Lung (tissue), 12 donors: ENCODE data around the gene SSBP3. TPM values are rescaled to one million over a fixed set of nuclear protein-coding genes. Genes with fewer than 3 reads are reported as not detected.

Experiments used
- ATAC-seq: fragments of 200-7000 bp; cut with Tn5 transposase; one replicate; pipeline ENCODE4 v1.9.1; 2020; ENCODE audit warnings: moderate number of reproducible peaks; ENCODE audit not compliant: insufficient read depth, low FRiP score
- DNase-seq, 3 donors: peaks; one replicate each; pipeline ENCODE4 v3.0.0-alpha.2; 2013 to 2017
- H3K27ac ChIP-seq, 2 donors: one replicate each; pipeline ENCODE4 v1.5.1; 2013; ENCODE audit warnings: mild to moderate bottlenecking in 2 of 2, moderate library complexity in 2 of 2, control low read depth in 1 of 2, inconsistent platforms in 1 of 2, low read depth in 1 of 2, low read length in 1 of 2
- H3K27me3 ChIP-seq, 3 donors: one replicate each; pipeline ENCODE4 v1.5.1; 2013; ENCODE audit warnings: low read length in 2 of 3; ENCODE audit not compliant: control insufficient read depth in 3 of 3, insufficient read depth in 3 of 3
- H3K36me3 ChIP-seq, 4 donors: one replicate each; pipeline ENCODE4 v1.5.1; 2013; ENCODE audit warnings: low read length in 4 of 4, mild to moderate bottlenecking in 1 of 4, moderate library complexity in 1 of 4; ENCODE audit not compliant: control insufficient read depth in 4 of 4, insufficient read depth in 4 of 4
- H3K4me1 ChIP-seq, 5 donors: one replicate each; pipeline ENCODE4 v1.5.1; 2013; ENCODE audit warnings: low read length in 5 of 5, mild to moderate bottlenecking in 2 of 5, moderate library complexity in 1 of 5; ENCODE audit not compliant: control insufficient read depth in 5 of 5, insufficient read depth in 5 of 5
- H3K4me3 ChIP-seq: one replicate; pipeline ENCODE4 v1.5.1; 2013; ENCODE audit warnings: mild to moderate bottlenecking, control low read depth, moderate library complexity
- H3K9ac ChIP-seq, 2 donors: one replicate each; pipeline ENCODE4 v1.5.1; 2013; ENCODE audit warnings: low read length in 2 of 2, control low read depth in 1 of 2; ENCODE audit not compliant: insufficient read depth in 1 of 2
- H3K9me3 ChIP-seq, 4 donors: one replicate each; pipeline ENCODE4 v1.5.1; 2013; ENCODE audit warnings: low read length in 3 of 4, mild to moderate bottlenecking in 1 of 4, moderate library complexity in 1 of 4; ENCODE audit not compliant: control insufficient read depth in 4 of 4, insufficient read depth in 3 of 4
- CTCF ChIP-seq: IDR thresholded peaks from 2 replicates; pipeline ENCODE4 v1.5.1; 2012; ENCODE audit warnings: mild to moderate bottlenecking; ENCODE audit errors: control extremely low read depth, extremely low read depth
- WGBS, 2 donors: extraction: QIAGEN DNeasy Blood & Tissue Kit; methylation state at CpG; one replicate each; pipeline ENCODE4 v1.1.7; 2013; 5-methylcytosine and 5-hydroxymethylcytosine counted together
- polyA plus RNA-seq, 2 donors: library from polyadenylated mRNA; stranded (reverse); fragments of 200-250 nt; gene quantifications; one replicate each; pipeline ENCODE4 v1.2.1, GENCODE V29; 2013
- total RNA-seq, 2 donors: library from RNA; depleted of rRNA in 1 of 2; stranded (reverse); fragments of >200 nt in 1 of 2; gene quantifications; one replicate each; pipeline ENCODE4 v1.2.1, GENCODE V29; 2014 to 2021
- donor health status: control.
- donor health status: control.
- donor health status: Bipolar disorder and iron deficiency.
- donor health status: healthy.
- donor health status: DM: yes; HTN: yes; CAD: no.

The SSBP3 gene
- total and polyA plus RNA-seq, 4 donors: 15.9 to 47.8 (median 34.8) TPM

GRCh38 chr1:54380290-54380882 lies 25.8 kb downstream of the SSBP3 start:
- Histone ChIP-seq H3K4me1 (peaks cover 10 to 60% (median 32%) of the 10 kb centered on the region in 5 donors), H3K36me3 (peaks cover 0 to 9% (median 0%) of the 10 kb centered on the region in 4 donors), H3K27ac (peak overlapping the region in 1 of 2 donors; percentile 13), H3K9me3 (no peaks in the 10 kb centered on the region), H3K4me3 (no peak overlapping the region), H3K9ac (peak overlapping the region in 1 of 2 donors; percentile 65), H3K27me3 (no peaks in the 10 kb centered on the region)
- ATAC-seq (no peak), DNase-seq (peak in 2 of 3 donors; percentile 68)
- TF ChIP-seq CTCF: no peak
- 69 to 71% methylated on average over 15 of the region's 15 CpGs for WGBS, 2 donors

GRCh38 chr1:54379555-54380289 lies 26.5 kb downstream of the SSBP3 start:
- H3K27ac ChIP-seq: peak overlapping the region in 1 of 2 donors; percentile 17
- TF ChIP-seq CTCF: no peak
- no peak for ATAC-seq

GRCh38 chr1:54378874-54379554 lies 27.2 kb downstream of the SSBP3 start:
- 65 to 72% methylated on average over 16 of the region's 16 CpGs for WGBS, 2 donors
- no peak overlapping the region for H3K4me3 ChIP-seq
- peaks cover 12 to 61% (median 28%) of the 10 kb centered on the region in 5 donors for H3K4me1 ChIP-seq

More at GRCh38 chr1:54379555-54380289, 26.5 kb downstream of the SSBP3 start:
- WGBS, 2 donors: 67 to 69% methylated on average over 23 of the region's 23 CpGs
- Histone ChIP-seq H3K36me3 (peaks cover 0 to 9% (median 0%) of the 10 kb centered on the region in 4 donors), H3K4me3 (no peak overlapping the region), H3K9me3 (no peaks in the 10 kb centered on the region), H3K27me3 (no peaks in the 10 kb centered on the region), H3K4me1 (peaks cover 11 to 60% (median 28%) of the 10 kb centered on the region in 5 donors), H3K9ac (peak overlapping the region in 1 of 2 donors; percentile 65)
- peak; percentile 88 to 94 (median 89) for DNase-seq

More at GRCh38 chr1:54378874-54379554, 27.2 kb downstream of the SSBP3 start:
- ATAC-seq (no peak), DNase-seq (no peak)
- Histone ChIP-seq H3K27ac (peak overlapping the region in 1 of 2 donors; percentile 36), H3K36me3 (peaks cover 0 to 9% (median 0%) of the 10 kb centered on the region in 4 donors), H3K27me3 (no peaks in the 10 kb centered on the region), H3K9me3 (no peaks in the 10 kb centered on the region), H3K9ac (peak overlapping the region in 1 of 2 donors; percentile 24)
- TF ChIP-seq CTCF: no peak
